Measurements from ENCODE around the gene MYH3. TPM values are rescaled to one million over a fixed set of nuclear protein-coding genes. Genes with fewer than 3 reads are reported as not detected.
A peak's percentile ranks its signal among the peaks of the same experiment; 100 is the strongest.

MYH3 gene
- polyA plus RNA-seq, 2 of the 4 experiments (the other 2 are of a cell fraction), result 1.6 to 2.1 TPM

DNA sequence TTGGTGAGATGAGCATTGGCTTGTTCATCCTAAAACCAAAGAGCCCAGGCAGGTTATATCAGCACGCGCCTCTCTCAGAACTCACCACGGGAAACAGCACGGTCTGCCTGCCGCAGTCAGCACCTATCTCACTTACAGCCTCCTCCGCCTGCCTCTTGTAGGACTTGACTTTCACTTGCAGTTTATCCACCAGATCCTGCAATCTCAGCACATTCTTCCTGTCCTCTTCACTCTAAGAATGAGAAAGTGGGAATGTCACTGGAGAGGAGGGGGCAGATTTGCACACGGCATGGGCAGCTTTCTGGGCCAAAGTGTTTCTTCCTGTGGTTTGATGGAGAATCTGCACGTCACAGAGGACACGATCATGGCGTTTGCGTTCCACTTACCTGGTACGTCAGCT, 27.4 kb downstream of the MYH3 start:
- ChIA-PET POLR2A (no interaction called here), CTCF (interaction anchor here (0.7 to 18.5 kb wide), 10 partner anchors 14 to 515 kb away, joined by 3 to 315 read pairs (median 5); no protein-coding TSS in a partner anchor)
- H3K9me3 ChIP-seq, result no peaks in the 10 kb centered on the region
- FAIRE-seq, result no peak
- H3K27ac ChIP-seq, result no peak overlapping the region
- TF ChIP-seq, protein P1, sequence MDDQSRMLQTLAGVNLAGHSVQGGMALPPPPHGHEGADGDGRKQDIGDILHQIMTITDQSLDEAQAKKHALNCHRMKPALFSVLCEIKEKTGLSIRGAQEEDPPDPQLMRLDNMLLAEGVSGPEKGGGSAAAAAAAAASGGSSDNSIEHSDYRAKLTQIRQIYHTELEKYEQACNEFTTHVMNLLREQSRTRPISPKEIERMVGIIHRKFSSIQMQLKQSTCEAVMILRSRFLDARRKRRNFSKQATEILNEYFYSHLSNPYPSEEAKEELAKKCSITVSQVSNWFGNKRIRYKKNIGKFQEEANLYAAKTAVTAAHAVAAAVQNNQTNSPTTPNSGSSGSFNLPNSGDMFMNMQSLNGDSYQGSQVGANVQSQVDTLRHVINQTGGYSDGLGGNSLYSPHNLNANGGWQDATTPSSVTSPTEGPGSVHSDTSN (IDR thresholded peaks at IDR 0.05), result no peak
- peak; percentile 85 for TF ChIP-seq MAFK (IDR thresholded peaks at IDR 0.05; ENCODE audit: partially characterized antibody)
- no peak overlapping the region for H3K4me2 ChIP-seq
- no peak overlapping the region for H3K4me3 ChIP-seq
- no peak for DNase-seq (ENCODE audit: low read depth in 1 of 2, low spot score in 1 of 2)
- no peaks in the 10 kb centered on the region for H3K4me1 ChIP-seq
- WGBS (ENCODE audit: missing lambda C conversion rate), result 80% methylated on average over 12 of the region's 12 CpGs
- ATAC-seq, result no peak

DNA sequence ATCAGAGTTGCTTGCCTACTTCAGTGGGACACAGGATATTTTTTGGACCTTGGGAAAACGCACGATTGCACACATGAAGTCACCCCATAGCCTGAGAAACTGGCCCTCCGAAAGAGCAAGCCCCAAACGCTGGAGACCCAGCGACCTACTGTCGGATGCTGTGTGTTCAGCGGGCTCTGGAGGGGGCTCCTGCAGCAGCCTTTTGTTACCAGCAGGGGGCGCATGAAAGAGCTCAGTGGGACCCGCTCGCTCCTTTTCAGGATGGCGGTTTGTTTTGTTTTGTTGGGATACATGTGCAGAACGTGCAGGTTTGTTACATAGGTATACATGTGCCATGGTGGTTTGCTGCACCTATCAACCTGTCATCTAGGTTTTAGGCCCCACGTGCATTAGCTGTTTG, 28.4 kb downstream of the MYH3 start:
- ATAC-seq, result peak in 1 of 2 experiments; percentile 67; a peak in 3 of 6 replicates
- H3K9me3 ChIP-seq, result no peaks in the 10 kb centered on the region
- H3K4me1 ChIP-seq, result no peaks in the 10 kb centered on the region
- CTCF ChIA-PET, result interaction anchor here (1.1 to 18.5 kb wide), 4 partner anchors 14 to 108 kb away, joined by 3 to 315 read pairs (median 100); no protein-coding TSS in a partner anchor
- TF ChIP-seq, protein P2, sequence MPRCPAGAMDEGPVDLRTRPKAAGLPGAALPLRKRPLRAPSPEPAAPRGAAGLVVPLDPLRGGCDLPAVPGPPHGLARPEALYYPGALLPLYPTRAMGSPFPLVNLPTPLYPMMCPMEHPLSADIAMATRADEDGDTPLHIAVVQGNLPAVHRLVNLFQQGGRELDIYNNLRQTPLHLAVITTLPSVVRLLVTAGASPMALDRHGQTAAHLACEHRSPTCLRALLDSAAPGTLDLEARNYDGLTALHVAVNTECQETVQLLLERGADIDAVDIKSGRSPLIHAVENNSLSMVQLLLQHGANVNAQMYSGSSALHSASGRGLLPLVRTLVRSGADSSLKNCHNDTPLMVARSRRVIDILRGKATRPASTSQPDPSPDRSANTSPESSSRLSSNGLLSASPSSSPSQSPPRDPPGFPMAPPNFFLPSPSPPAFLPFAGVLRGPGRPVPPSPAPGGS (IDR thresholded peaks at IDR 0.05), result no peak
- TF ChIP-seq, protein P3, sequence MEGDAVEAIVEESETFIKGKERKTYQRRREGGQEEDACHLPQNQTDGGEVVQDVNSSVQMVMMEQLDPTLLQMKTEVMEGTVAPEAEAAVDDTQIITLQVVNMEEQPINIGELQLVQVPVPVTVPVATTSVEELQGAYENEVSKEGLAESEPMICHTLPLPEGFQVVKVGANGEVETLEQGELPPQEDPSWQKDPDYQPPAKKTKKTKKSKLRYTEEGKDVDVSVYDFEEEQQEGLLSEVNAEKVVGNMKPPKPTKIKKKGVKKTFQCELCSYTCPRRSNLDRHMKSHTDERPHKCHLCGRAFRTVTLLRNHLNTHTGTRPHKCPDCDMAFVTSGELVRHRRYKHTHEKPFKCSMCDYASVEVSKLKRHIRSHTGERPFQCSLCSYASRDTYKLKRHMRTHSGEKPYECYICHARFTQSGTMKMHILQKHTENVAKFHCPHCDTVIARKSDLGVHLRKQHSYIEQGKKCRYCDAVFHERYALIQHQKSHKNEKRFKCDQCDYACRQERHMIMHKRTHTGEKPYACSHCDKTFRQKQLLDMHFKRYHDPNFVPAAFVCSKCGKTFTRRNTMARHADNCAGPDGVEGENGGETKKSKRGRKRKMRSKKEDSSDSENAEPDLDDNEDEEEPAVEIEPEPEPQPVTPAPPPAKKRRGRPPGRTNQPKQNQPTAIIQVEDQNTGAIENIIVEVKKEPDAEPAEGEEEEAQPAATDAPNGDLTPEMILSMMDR (IDR thresholded peaks at IDR 0.05), result peak; percentile 25; the same call in 2 of the 3 replicates
- DNase-seq (ENCODE audit: low read depth in 1 of 2, low spot score in 1 of 2), result peak in 1 of 2 experiments; percentile 28
- 72% methylated on average over 13 of the region's 13 CpGs for WGBS (ENCODE audit: missing lambda C conversion rate)
- no peak overlapping the region for H3K27ac ChIP-seq
- H3K4me3 ChIP-seq, result no peak overlapping the region
- no peak for FAIRE-seq
- POLR2A ChIA-PET, result no interaction called here
- H3K4me2 ChIP-seq, result no peak overlapping the region

DNA sequence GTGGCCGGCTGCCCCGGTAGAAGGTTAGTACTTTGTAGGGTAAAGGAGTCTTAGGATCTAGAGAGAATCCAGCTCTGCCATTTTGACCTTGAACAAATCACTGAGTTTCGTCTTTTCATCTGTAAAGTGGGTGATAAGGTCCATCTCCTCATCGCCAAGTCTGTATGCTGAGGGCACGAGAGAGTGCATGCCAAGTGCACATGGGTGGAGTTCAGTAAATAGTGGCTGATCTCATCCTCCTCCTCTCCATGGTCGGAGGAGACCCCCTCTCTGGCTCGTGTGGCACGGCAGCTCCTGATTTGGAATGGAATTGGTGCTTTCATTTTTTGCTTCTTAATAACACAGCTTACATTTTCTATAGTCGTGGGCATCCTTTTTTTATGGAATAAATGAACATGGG, 30.7 kb downstream of the MYH3 start:
- no peaks in the 10 kb centered on the region for H3K4me1 ChIP-seq
- no peak overlapping the region for H3K4me3 ChIP-seq
- ChIA-PET POLR2A (no interaction called here), CTCF (interaction anchor here (1.0 to 18.5 kb wide), 3 partner anchors 12 to 330 kb away, joined by 3 to 315 read pairs (median 194); no protein-coding TSS in a partner anchor)
- 51% methylated on average over 9 of the region's 9 CpGs for WGBS (ENCODE audit: missing lambda C conversion rate)
- ATAC-seq (no peak), DNase-seq (ENCODE audit: low read depth in 1 of 2, low spot score in 1 of 2) (no peak), FAIRE-seq (no peak)
- TF ChIP-seq HOXA7 (CRISPR knock-in tag; IDR thresholded peaks at IDR 0.05) (no peak), SREBF2 (IDR thresholded peaks at IDR 0.05) (no peak), NPAS2 (CRISPR knock-in tag; IDR thresholded peaks at IDR 0.05; ENCODE audit: borderline replicate concordance) (no peak), ESRRA (IDR thresholded peaks at IDR 0.05; ENCODE audit: borderline replicate concordance, low read length) (no peak), RAD21 (conservative IDR thresholded peaks at IDR 0.05 in 1 of 2, IDR thresholded peaks at IDR 0.05 in 1 of 2) (no peak), EP300 (IDR thresholded peaks at IDR 0.05) (no peak), ZSCAN20 (CRISPR knock-in tag; IDR thresholded peaks at IDR 0.05) (no peak), RNF2 (IDR thresholded peaks at IDR 0.05; ENCODE audit: borderline replicate concordance, low read depth) (no peak), FOXS1 (CRISPR knock-in tag; IDR thresholded peaks at IDR 0.05) (no peak), CBX2 (IDR thresholded peaks at IDR 0.05; ENCODE audit: borderline replicate concordance, low read depth) (no peak), TP53 (CRISPR knock-in tag; IDR thresholded peaks at IDR 0.05) (no peak), MAFK (IDR thresholded peaks at IDR 0.05; ENCODE audit: partially characterized antibody) (no peak), KDM5A (IDR thresholded peaks at IDR 0.05) (no peak), HOXB5 (CRISPR knock-in tag; IDR thresholded peaks at IDR 0.05) (no peak)
- TF ChIP-seq, protein P4, sequence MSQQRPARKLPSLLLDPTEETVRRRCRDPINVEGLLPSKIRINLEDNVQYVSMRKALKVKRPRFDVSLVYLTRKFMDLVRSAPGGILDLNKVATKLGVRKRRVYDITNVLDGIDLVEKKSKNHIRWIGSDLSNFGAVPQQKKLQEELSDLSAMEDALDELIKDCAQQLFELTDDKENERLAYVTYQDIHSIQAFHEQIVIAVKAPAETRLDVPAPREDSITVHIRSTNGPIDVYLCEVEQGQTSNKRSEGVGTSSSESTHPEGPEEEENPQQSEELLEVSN (IDR thresholded peaks at IDR 0.05; ENCODE audit: borderline replicate concordance, low read depth), result no peak
- TF ChIP-seq, protein P5, sequence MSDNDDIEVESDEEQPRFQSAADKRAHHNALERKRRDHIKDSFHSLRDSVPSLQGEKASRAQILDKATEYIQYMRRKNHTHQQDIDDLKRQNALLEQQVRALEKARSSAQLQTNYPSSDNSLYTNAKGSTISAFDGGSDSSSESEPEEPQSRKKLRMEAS (IDR thresholded peaks at IDR 0.05), result no peak
- no peak overlapping the region for H3K27ac ChIP-seq
- H3K4me2 ChIP-seq, result no peak overlapping the region
- no peaks in the 10 kb centered on the region for H3K9me3 ChIP-seq
